GM19193 (cell line): ENCODE measurements around the gene RIPPLY3.

ENCODE experiments used
- POLR2A ChIP-seq: IDR thresholded peaks from 4 replicates; pipeline ENCODE4 v1.6.1; 2011; ENCODE audit not compliant: insufficient read depth, insufficient read length; ENCODE audit errors: extremely low read depth

Gene RIPPLY3

DNA sequence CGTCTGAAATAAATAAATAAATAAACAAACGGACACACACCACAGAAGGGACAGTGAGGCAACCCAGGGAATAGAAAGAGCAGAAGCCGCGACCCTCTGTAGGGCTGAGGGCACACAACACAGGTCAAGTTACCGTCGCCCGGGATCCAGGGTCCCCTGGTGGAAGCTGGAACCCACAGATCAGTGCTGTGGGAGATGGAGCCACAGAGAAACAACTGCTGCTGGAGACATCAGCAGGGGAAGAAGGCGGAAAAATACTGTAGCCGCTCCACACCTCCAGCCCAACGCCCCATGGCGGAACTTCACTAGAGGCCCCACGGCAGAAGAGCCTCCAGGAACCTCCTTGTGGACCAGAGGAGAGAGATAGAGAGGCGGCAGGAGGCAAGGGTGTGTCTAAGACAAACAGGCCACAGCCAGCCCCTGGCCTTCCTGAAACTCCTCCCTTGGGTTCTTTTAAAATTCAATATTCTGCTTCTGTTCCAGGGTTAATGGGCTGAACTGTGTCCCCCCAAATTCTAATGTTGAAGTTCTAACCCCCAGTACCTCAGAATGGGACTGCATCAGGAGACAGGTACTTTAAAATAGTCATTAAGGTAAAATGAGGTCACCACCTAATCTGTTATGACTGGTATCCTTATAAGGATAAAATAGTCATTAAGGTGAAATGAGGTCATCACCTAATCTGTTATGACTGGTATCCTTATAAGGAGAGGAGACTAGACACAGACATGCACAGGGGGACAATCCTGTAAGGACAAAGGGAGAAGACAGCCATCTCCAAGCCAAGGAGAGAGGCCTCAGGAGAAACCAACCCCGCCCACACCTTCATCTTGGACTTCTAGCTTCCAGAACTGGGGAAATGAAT is 32.3 kb upstream of the RIPPLY3 start:
- no peak for TF ChIP-seq POLR2A

DNA sequence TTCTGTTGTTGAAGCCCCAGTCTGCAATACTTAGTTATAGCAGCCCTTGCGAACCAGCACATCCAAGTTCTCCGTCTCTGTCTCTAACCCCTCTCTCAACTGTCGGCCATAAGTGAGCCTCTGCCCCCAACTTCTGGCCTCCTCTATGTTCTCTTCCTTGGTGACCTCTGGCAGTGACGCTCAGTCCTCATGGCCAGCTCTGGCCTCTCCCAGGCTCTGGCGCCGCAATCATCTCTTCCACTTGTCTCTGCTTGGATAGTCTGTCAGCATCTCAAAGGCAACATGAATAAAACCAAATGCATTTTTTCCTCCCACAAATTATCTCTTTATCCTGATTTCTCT is 31.7 kb upstream of the RIPPLY3 start:
- no peak for TF ChIP-seq POLR2A

GRCh38 chr21:36976228-36976861 is 30.2 kb upstream of the RIPPLY3 start:
- no peak for TF ChIP-seq POLR2A

DNA sequence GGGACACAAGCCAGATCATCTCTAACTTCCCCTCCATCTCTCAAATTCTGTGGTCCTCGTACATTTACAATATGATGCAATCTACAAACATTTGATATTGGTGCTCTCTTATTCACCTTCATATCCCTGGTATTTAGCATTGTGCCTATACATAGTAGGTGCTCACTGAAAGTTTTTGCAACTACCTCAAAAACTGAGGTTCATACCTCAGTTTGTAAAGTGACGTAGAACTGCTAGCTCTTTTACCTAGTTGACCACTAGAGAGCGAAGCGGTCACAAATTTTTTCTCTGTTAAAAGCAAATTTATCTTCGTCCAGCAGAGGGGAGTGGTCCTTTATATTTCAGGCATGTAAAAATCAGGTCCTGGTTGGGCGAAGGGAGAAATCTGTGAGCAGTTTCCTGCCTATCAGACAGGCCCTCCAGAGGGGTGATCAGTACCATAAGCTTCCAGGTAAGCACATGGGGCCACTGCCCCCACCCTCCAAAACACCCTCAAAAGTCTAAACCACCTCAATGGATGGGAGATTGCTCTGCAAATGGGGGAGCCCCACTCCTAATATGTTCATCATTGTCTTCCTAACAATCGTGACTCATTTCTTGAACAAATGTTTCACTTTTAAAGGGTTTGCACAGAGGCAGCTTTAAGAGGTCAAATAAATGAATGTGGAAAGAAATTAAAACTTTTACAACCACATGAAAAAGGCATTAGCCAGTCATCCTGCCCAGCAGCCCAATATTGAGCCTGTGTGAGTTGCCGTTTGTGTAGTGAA is 29.4 kb upstream of the RIPPLY3 start:
- no peak for TF ChIP-seq POLR2A

- no peak for TF ChIP-seq POLR2A
Measured at GRCh38 chr21:36980280-36981048, 26.0 kb upstream of the RIPPLY3 start.

DNA sequence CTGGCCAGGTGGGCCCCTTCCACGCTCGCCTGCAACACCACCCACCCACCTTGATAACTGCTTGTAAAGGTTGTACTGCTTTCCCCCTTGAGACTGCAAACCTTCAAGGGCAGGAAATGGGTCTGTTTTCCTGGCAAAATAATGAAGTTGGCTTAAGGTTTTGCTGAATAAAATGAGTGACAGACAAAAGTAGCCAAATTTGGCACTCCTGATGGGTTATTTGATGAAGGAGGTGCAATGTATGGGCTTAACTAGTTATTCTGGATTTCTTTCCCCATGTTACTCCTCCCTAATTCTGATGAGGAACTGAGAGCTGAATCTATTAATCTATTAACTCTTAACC is 25.5 kb upstream of the RIPPLY3 start:
- no peak for TF ChIP-seq POLR2A

DNA sequence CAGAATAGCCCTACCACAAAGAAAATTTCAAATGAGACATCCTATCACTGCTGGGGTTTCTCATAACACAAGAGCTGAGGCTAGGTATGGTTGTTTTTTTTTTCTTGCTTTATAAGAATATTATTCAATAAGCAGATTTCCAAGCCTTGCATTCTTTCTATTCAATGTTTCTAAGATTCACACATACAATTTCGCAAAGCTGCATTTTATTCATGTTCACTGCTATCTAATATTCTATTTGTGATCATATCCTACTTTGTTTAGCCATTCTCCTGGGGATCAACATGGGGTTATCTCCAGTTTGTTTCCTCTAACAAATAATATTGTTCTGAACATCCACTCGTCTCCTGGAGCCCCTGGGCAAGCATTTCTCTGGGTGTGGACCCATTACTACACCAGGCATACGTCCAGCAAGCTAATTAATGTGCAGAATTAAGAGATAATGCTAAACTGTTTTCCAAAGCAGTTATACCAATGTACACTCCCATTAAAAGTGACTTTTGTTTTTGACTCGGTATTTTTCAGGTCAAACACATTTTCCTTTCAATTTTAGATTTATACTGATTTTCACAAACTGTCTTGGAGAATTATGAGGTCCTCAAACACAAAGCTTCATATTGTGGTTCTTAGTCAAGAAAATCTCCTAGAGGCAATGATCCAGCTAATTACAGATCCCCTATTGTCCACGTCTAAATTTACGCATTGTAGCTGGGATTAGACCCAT is 24.4 kb upstream of the RIPPLY3 start:
- no peak for TF ChIP-seq POLR2A

DNA sequence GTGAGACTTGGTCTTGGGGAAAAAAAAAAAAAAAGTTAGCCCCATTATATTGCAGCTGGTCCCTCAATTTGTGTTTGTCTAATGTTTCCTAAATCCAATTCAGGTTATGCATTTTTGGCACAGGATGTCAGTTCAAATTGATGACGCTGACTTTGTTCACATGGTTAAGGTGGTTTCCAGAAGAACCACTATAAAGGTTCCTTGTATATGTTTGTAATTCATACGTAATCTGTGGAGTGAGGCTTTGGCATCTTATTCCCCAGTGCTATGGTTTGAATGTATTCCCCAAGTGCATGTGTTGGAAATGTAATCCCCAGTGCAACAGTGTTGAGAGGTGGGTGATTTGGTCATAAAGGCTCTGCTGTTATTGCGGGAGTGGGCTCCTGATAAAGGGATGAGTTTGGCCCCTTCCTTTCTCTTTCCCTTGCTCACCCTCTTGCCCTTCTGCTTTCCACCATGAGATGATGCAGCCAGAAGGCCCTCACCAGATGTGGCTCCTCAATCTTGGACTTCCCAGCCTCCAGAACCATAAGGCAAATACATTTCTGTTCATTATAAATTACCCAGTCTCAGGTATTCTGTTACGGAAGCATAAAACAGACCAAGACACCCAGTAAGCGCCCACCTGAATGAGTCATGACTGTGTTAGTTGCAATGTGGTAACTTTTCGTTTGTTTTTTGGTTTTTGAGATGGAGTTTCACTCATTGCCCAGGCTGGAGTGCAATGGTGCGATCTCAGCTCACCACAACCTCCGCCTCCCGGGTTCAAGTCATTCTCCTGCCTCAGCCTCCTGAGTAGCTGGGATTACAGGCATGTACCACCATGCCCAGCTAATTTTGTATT is 20.5 kb upstream of the RIPPLY3 start:
- TF ChIP-seq POLR2A = no peak

DNA sequence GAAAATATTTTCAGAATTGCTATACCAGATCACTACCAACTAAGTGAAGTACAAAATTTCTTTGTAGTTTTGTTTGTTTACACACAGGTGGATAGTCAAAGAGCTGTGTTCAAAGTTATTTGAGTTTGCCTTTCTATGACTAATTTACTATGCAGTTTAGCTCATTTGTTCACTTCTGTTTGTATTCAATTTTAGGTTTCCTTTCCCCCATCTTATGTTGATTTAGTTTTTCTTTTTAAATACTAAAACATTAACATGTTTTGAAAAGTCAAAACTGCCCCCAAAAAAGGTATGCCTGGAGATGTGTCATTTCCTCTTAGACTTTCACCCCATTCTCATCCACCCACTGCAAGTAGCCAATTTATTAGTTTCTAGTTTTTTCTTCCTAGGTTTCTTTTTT is 18.7 kb upstream of the RIPPLY3 start:
- TF ChIP-seq POLR2A = no peak

GRCh38 chr21:36988536-36988935 is 18.0 kb upstream of the RIPPLY3 start:
- TF ChIP-seq POLR2A = no peak

GRCh38 chr21:36989699-36990507 is 16.6 kb upstream of the RIPPLY3 start:
- TF ChIP-seq POLR2A = no peak

- no peak for TF ChIP-seq POLR2A
Measured at GRCh38 chr21:36990508-36991205, 15.8 kb upstream of the RIPPLY3 start.
